SK-N-SH (cell line): ENCODE results near the gene CCNK.

Source experiments
- CTCF ChIP-seq: fragments of 200-600 bp; sonication (generic); IDR thresholded peaks from 2 replicates; pipeline ENCODE4 v1.6.1; 2017; ENCODE audit warnings: antibody characterized with exemption, mild to moderate bottlenecking, moderate library complexity
- FOXM1 ChIP-seq: IDR thresholded peaks from 2 replicates; pipeline ENCODE4 v1.4.0; 2012; ENCODE audit warnings: low read depth, mild to moderate bottlenecking
- JUND ChIP-seq: IDR thresholded peaks from 2 replicates; pipeline ENCODE4 v1.4.0; 2012
- POLR2AphosphoS5 ChIP-seq: IDR thresholded peaks from 2 replicates; pipeline ENCODE4 v1.6.1; 2012; ENCODE audit warnings: low read depth, low read length
- RAD21 ChIP-seq: IDR thresholded peaks from 2 replicates; pipeline ENCODE4 v1.6.1; 2012; ENCODE audit warnings: mild to moderate bottlenecking, low read length
- RFX5 ChIP-seq: IDR thresholded peaks from 2 replicates; pipeline ENCODE4 v1.6.1; 2012; ENCODE audit warnings: mild to moderate bottlenecking, improper control_type of control experiment, low read length
- SIN3A ChIP-seq: IDR thresholded peaks from 2 replicates; pipeline ENCODE4 v1.6.1; 2012; ENCODE audit warnings: low read depth, mild to moderate bottlenecking, low read length, moderate library complexity, borderline replicate concordance
- TAF1 ChIP-seq: IDR thresholded peaks from 2 replicates; pipeline ENCODE4 v1.6.1; 2012; ENCODE audit warnings: low read depth, mild to moderate bottlenecking, low read length, moderate library complexity, borderline replicate concordance
- TF ChIP-seq, protein P1 (sequence below): IDR thresholded peaks from 2 replicates; pipeline ENCODE4 v1.4.0; 2012; ENCODE audit warnings: low read depth

GRCh38 chr14:99523704-99524055 is 42.5 kb downstream of the CCNK start:
- TF ChIP-seq CTCF (no peak), RAD21 (no peak), TAF1 (no peak), RFX5 (no peak), POLR2AphosphoS5 (no peak), FOXM1 (no peak), SIN3A (no peak), JUND (no peak)
- TF ChIP-seq, protein P1, sequence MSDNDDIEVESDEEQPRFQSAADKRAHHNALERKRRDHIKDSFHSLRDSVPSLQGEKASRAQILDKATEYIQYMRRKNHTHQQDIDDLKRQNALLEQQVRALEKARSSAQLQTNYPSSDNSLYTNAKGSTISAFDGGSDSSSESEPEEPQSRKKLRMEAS = no peak
